ENCODE measurements around the gene MFAP5.

GRCh38 chr12:8697120-8697475 lies 34.5 kb upstream of the MFAP5 start:
- TF ChIP-seq CTCF (IDR thresholded peaks at IDR 0.05) (no peak), POLR2A (IDR thresholded peaks at IDR 0.05) (no peak), POLR2AphosphoS5 (IDR thresholded peaks at IDR 0.05) (no peak), EP300 (IDR thresholded peaks at IDR 0.05) (no peak)

Data from gastroesophageal sphincter (tissue), 3 donors.